ENCODE data around the gene IL20RB.
"Not testable (repeated sequence)": the region's sequence is repeated elsewhere in the genome, so short reads cannot be mapped to it uniquely, and the experiment has no call there.

Gene IL20RB

GRCh38 chr3:136984837-136985236 lies 27.1 kb downstream of the IL20RB start:
- no peak for DNase-seq (ENCODE audit: low read depth in 1 of 2, low spot score in 1 of 2)

DNA sequence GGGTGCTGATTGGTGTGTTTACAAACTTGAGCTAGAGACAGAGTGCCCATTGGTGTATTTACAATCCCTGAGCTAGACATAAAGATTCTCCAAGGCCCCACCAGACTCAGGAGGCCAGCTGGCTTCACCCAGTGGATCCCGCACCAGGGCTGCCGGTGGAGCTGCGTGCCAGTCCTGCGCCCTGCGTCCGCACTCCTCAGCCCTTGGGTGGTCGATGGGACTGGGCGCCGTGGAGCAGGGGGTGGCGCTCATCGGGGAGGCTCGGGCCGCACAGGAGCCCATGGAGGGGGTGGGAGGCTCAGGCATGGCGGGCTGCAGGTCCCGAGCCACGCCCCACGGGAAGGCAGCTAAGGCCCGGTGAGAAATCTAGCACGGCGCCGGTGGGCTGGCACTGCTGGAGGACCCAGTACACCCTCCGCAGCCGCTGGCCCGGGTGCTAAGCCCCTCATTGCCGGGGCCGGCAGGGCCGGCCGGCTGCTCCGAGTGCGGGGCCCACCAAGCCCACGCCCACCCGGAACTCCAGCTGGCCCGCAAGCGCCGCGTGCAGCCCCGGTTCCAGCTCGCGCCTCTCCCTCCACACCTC lies 29.7 kb downstream of the IL20RB start:
- not testable (repeated sequence) for DNase-seq (ENCODE audit: low read depth in 1 of 2, low spot score in 1 of 2)

DNA sequence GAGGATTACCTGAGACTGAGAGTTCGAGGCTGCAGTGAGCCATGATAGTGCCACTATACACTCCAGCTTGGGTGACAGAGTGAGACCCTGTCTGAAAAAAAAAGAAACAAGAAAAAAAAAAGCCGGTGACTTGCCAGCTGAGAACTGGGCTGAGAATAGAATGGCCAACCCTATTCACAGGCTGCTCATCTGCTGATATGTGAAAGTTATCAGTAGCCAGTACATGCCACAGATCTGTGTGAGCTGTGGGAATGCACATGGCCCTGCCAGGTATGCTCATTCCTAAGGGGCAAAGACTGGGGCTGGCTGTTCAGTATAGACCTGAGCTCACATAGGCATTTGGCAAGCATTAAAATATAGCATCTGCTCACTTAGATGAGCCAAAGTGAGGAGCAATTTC lies 30.9 kb downstream of the IL20RB start:
- no peak for DNase-seq (ENCODE audit: low read depth in 1 of 2, low spot score in 1 of 2)

- DNase-seq (ENCODE audit: low read depth in 1 of 2, low spot score in 1 of 2) = no peak
Observed at GRCh38 chr3:136989781-136990524, 32.2 kb downstream of the IL20RB start.

DNA sequence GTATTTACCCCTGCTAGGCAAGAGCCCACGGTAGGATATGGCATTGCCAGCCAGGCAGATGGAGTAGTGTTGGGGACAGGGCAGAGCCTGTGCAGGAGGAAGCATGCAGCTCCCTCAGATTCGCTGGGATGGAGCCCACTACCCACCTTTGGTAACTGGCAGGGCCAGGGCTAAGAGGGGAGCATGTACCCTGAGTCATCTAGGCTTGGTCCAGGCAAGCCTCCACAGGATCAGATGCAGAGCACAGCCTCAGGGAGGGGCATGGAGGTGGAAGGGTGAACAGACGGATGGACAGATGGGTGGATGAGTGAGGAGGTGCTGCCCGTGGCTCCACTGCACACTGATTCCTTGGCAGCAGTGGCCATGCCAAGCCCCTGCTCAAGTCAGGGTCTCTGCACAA lies 33.0 kb downstream of the IL20RB start:
- DNase-seq (ENCODE audit: low read depth in 1 of 2, low spot score in 1 of 2) = no peak

DNA sequence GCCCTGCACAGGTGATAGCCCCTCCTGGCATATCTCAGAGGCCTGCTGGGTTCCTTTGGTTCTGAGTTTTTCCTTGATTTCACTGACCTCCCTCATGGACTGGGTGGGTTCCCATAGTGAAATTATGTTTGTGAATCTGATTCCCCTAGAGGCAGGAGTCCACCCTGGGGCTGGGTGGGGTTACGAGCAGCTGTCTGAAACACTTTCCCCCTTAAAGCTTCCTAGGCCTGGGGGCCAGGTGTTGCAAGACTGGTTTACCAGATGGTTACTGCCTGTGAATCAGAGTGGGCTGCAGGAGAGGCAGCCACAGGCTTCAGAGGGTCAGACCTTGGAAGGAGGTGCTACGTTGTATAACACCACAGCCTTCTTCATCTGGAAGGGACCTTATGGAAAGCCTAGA lies 34.3 kb downstream of the IL20RB start:
- DNase-seq (ENCODE audit: low read depth in 1 of 2, low spot score in 1 of 2) = no peak

- no peak for DNase-seq (ENCODE audit: low read depth in 1 of 2, low spot score in 1 of 2)
Observed at GRCh38 chr3:136994772-136995516, 37.2 kb downstream of the IL20RB start.

GRCh38 chr3:136995652-136996051 lies 37.9 kb downstream of the IL20RB start:
- no peak for DNase-seq (ENCODE audit: low read depth in 1 of 2, low spot score in 1 of 2)

GRCh38 chr3:137000039-137000438 lies 42.3 kb downstream of the IL20RB start:
- DNase-seq (ENCODE audit: low read depth in 1 of 2, low spot score in 1 of 2) = no peak

GRCh38 chr3:137007376-137007775 lies 49.6 kb downstream of the IL20RB start:
- not testable (repeated sequence) for DNase-seq (ENCODE audit: low read depth in 1 of 2, low spot score in 1 of 2)

DNA sequence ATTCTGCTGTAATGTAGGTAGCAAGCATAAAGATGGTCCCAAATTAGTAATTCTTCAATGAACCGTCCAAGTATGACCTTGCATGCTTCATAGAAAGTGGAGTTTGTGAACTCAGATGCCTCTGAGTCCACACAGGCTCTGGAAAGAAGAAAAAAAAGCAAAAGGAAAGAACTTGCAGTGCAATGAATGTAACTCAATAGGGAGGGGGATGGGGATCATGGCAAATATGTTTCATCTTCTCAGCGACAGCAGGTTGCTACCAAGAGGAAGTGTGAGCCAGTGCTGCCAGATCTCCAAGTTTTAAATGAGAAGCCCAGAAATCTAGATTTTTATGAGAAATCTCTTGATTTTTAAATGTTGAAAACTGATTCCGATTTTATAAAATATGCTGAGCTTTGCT lies 50.3 kb downstream of the IL20RB start:
- DNase-seq (ENCODE audit: low read depth in 1 of 2, low spot score in 1 of 2) = no peak

- no peak for DNase-seq (ENCODE audit: low read depth in 1 of 2, low spot score in 1 of 2)
Observed at GRCh38 chr3:137008976-137009375, 51.2 kb downstream of the IL20RB start.

DNA sequence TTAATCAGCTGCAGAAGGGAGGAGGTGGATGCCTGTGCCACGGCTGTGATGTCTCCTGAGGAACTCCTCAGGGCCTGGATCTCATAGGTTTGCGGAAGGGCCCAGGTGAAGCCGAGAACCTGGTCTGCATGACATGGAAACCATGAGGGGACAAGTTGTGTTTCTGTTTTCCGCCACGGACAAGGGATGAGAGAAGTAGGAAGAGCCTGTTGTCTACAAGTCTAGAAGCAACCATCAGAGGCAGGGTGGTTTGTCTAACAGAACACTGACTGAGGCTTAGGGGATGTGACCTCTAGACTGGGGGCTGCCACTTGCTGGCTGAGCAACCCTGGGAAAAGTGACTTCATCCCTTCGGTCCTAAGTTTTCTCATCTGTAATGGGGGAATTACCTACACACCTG lies 52.4 kb downstream of the IL20RB start:
- no peak for DNase-seq (ENCODE audit: low read depth in 1 of 2, low spot score in 1 of 2)

DNA sequence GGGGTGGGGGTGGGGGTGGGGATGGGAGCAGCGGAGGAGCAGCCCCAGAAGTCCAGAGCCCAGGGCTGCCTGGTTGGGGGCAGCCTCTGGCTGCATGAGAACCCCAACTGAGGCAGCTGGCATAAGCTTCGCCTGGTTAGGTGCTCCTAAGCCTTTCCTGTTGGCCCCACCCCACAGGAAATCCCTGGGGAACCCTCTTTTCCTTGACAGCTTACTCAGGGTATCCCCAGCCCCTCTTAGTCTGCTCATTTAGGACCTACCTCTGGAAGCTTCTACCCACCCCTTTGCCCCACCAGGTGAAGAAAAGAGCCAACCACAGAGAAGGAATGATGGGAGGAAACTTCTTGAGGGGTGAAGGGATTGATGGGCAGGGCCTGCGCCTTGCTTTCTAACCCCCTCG lies 53.4 kb downstream of the IL20RB start:
- no peak for DNase-seq (ENCODE audit: low read depth in 1 of 2, low spot score in 1 of 2)

DNA sequence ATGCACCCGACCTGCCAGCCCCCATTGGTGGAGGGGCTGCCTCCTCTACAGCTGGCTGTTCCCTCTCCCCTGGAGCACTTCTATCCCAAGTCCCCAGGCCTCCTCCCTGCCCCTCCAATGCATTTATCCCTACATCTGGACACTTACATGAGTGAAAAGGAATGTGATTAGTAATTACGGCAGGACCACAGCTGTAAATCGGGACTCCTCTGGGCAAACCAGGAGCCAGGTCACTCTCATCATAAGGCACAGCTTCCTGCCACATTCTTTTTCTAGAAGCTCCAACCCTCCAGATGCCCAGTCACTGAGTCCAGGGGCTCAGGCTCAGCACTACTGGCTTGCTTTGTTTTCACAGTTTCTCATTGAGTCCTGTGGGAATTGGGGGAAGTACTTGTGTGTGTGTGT lies 54.3 kb downstream of the IL20RB start:
- DNase-seq (ENCODE audit: low read depth in 1 of 2, low spot score in 1 of 2) = no peak

DNA sequence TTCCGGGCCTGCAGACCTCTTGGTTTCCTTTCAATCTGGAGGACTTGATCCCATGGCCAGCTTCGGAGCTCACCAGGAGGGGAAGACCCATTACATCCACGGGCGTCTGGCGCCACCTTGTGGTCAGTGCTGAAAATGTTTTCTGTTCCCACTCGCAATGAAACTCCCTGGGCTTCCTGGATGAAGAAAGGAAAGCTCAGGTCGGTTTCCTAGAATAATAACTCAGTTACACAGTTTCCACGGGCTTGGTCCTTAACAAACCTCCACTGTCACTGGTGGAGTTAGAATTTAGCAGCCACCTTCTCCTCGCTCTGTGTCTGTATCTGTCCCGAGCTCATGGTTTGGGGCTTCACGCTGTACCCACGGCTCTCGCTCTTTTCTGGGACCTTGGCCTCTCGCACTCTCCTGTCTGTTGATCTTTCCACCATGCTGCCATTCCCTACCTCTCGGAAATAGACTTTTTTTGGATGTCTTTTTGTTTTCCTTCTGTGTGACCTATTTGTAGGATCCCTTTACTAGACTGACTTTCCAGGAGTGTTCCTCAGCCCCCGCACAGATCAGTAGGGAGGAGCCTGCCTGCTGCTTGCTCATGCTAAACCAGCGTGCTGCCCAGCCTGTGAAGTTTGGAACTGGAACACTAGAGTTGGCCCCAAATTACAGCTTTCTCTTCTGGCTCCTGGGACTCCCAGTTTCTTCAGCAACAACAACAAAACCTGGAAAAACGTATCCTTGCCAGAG lies 56.3 kb downstream of the IL20RB start:
- DNase-seq (ENCODE audit: low read depth in 1 of 2, low spot score in 1 of 2) = peak; percentile 71 to 83

DNA sequence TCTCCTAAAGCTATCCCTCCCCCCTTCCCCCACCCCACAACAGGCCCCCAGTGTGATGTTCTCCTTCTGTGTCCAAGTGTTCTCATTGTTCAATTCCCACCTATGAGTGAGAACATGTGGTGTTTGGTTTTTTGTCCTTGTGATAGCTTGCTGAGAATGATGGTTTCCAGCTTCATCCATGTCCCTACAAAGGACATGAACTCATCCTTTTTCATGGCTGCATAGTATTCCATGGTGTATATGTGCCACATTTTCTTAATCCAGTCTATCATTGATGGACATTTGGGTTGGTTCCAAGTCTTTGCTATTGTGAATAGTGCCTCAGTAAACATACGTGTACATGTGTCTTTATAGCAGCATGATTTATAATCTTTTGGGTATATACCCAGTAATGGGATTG lies 59.5 kb downstream of the IL20RB start:
- DNase-seq (ENCODE audit: low read depth in 1 of 2, low spot score in 1 of 2) = not testable (repeated sequence)

DNA sequence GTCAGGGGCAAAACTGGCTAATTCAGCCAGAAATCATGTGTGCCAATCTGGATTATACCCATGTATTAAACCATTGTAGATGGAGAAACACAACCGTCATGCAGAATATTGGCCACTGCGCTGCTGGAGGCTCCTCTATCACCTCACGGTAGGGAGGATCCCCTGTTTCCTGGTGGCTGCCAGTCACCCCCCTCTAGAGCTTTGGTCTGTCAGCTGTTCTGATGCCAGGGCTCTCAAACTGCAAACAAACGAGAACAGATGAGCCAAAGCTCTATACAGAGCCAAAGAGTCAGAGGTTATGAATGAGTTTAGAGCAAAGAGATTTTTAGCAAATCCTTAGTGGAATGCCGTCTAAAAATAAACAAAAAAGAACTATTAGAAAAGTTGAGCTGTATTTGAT lies 62.5 kb downstream of the IL20RB start:
- DNase-seq (ENCODE audit: low read depth in 1 of 2, low spot score in 1 of 2) = no peak

DNA sequence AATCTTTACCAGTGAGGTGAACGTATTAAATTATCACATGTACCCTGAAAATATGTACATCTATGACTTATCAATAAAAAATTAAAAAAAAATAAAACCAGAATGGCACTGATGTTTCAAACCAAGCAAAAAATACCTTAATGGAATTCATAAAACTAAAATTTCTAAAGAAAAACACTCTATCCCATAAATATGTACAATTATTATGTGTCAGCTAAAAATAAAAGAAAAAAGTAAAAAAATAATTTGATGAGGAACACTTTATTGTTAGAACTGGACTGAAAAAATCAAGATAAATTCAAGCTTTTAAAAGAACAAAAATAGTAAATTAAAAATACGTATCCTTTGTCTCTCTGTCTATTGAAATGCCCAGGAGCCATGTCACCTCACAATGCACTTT lies 63.1 kb downstream of the IL20RB start:
- no peak for DNase-seq (ENCODE audit: low read depth in 1 of 2, low spot score in 1 of 2)

GRCh38 chr3:137024348-137024747 lies 66.6 kb downstream of the IL20RB start:
- no peak for DNase-seq (ENCODE audit: low read depth in 1 of 2, low spot score in 1 of 2)

DNA sequence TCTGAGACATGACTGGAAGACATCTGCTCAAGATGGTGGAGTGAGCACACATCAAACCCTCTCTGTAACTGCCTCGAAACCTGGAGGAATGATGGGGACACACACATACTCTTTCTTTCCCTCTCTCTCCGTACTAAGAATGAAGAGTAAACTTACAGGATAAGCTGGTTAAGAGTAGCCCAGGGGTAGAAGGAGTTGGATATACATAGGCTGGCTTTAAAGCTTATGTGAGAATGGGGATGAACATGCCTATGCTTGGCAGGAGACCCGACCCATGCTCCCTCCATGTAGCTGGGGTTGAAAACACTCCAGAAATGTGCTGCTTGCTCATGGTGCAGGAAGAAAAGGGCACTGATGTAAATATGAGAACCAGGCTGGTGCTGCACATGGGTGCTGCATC lies 68.9 kb downstream of the IL20RB start:
- no peak for DNase-seq (ENCODE audit: low read depth in 1 of 2, low spot score in 1 of 2)

All from activated T-helper 1 cell treated with anti-CD3 and anti-CD28 coated beads, Interleukin-2, amount 50 U/mL, for 16 hours (primary cell).